HepG2 (cell line): ENCODE results near the gene PLOD3. TPM values are rescaled to one million over a fixed set of nuclear protein-coding genes. Genes with fewer than 3 reads are reported as not detected.
A peak's percentile ranks its signal among the peaks of the same experiment; 100 is the strongest.

Experiments
- CHD2 ChIP-seq: IDR thresholded peaks from 2 replicates; pipeline ENCODE4 v1.6.1; 2011; ENCODE audit warnings: low read depth, low read length, improper control_type of control experiment
- FOSL1 ChIP-seq: sonication (generic); formaldehyde crosslinking; IDR thresholded peaks from 2 replicates; pipeline ENCODE4 v1.9.0; 2021; ENCODE audit warnings: missing genetic modification reagents, borderline replicate concordance
- FOXC1 ChIP-seq: sonication (generic); formaldehyde crosslinking; IDR thresholded peaks from 2 replicates; pipeline ENCODE4 v1.8.0; 2022; ENCODE audit warnings: mild to moderate bottlenecking, missing genetic modification reagents, borderline replicate concordance
- HNRNPK ChIP-seq: fragments of 200-400 bp; formaldehyde crosslinking; IDR thresholded peaks from 2 replicates; pipeline ENCODE4 v1.6.1; 2018; ENCODE audit warnings: low read length, low read depth, moderate library complexity, mild to moderate bottlenecking; ENCODE audit not compliant: poor library complexity, severe bottlenecking
- HOXA3 ChIP-seq: sonication (generic); formaldehyde crosslinking; IDR thresholded peaks from 2 replicates; pipeline ENCODE4 v1.5.0; 2020; ENCODE audit warnings: missing genetic modification reagents
- KDM1A ChIP-seq: IDR thresholded peaks from 2 replicates; pipeline ENCODE4 v1.6.1; 2016; ENCODE audit warnings: missing compliant biosample characterization
- MATR3 ChIP-seq: sonication (generic); formaldehyde crosslinking; IDR thresholded peaks from 2 replicates; pipeline ENCODE4 v1.4.0; 2020; ENCODE audit warnings: missing genetic modification reagents
- MXD4 ChIP-seq: IDR thresholded peaks from 2 replicates; pipeline ENCODE4 v1.6.1; 2016; ENCODE audit warnings: mild to moderate bottlenecking, missing biosample characterization, missing genetic modification reagents
- NCOA2 ChIP-seq: sonication (generic); formaldehyde crosslinking; IDR thresholded peaks from 2 replicates; pipeline ENCODE4 v1.8.0; 2022; ENCODE audit warnings: inconsistent platforms
- PPARG ChIP-seq: conservative IDR thresholded peaks from 2 replicates; pipeline ENCODE4 v1.6.1; 2016; ENCODE audit warnings: missing biosample characterization, missing genetic modification reagents
- SRF ChIP-seq: IDR thresholded peaks from 2 replicates; pipeline ENCODE4 v1.6.1; 2011; ENCODE audit warnings: mild to moderate bottlenecking, low read depth, low read length, moderate library complexity
- SUZ12 ChIP-seq: fragments of 150-350 bp; IDR thresholded peaks from 2 replicates; pipeline ENCODE4 v1.6.1; 2014; ENCODE audit warnings: low read depth, low read length
- ZNF260 ChIP-seq: sonication (generic); formaldehyde crosslinking; IDR thresholded peaks from 2 replicates; pipeline ENCODE4 v1.4.0; 2020; ENCODE audit warnings: missing genetic modification reagents, low read depth, mild to moderate bottlenecking, borderline replicate concordance
- ZNF274 ChIP-seq: sonication (generic); formaldehyde crosslinking; IDR thresholded peaks from 2 replicates; pipeline ENCODE4 v1.5.1; 2020; ENCODE audit warnings: mild to moderate bottlenecking, missing genetic modification reagents
- ZNF557 ChIP-seq: sonication (generic); formaldehyde crosslinking; IDR thresholded peaks from 2 replicates; pipeline ENCODE4 v1.4.0; 2020; ENCODE audit warnings: missing genetic modification reagents
- ZNF616 ChIP-seq: sonication (generic); formaldehyde crosslinking; IDR thresholded peaks from 2 replicates; pipeline ENCODE4 v1.5.0; 2020; ENCODE audit warnings: low read depth, mild to moderate bottlenecking, missing genetic modification reagents
- ZNF713 ChIP-seq: sonication (generic); formaldehyde crosslinking; IDR thresholded peaks from 2 replicates; pipeline ENCODE4 v1.4.0; 2020; ENCODE audit warnings: mild to moderate bottlenecking, missing genetic modification reagents
- ZNF747 ChIP-seq: sonication (generic); formaldehyde crosslinking; IDR thresholded peaks from 2 replicates; pipeline ENCODE4 v1.8.1; 2023; ENCODE audit warnings: missing genetic modification reagents, mild to moderate bottlenecking, borderline replicate concordance
- polyA plus RNA-seq, 8 experiments: library from polyadenylated mRNA; depleted of rRNA in 3 of 8; stranded (reverse) in 7 of 8; unstranded in 1 of 8; fragments of >200 nt; fragmentation: Illumina TruSeq in 4 of 8; extraction: Trizol in 4 of 8; gene quantifications; 2 replicates each; pipeline versions ENCODE4 v1.2.1 to v1.2.3, GENCODE V29; 2011 to 2016; ENCODE audit warnings: low read depth in 4 of 8, missing spikeins in 1 of 8, mixed read lengths in 1 of 8; ENCODE audit not compliant: insufficient read depth in 1 of 8
- total RNA-seq, 5 experiments: library from RNA; depleted of rRNA; stranded (reverse); fragments of >200 nt; fragmentation: Illumina TruSeq; extraction: Trizol; gene quantifications; 2 replicates each; pipeline ENCODE4 v1.2.3, GENCODE V29; 2016; ENCODE audit warnings: low read depth in 1 of 5
- TF ChIP-seq, protein P1 (sequence below): sonication (generic); formaldehyde crosslinking; IDR thresholded peaks from 2 replicates; pipeline ENCODE4 v1.5.1; 2020; ENCODE audit warnings: mild to moderate bottlenecking, missing genetic modification reagents, moderate library complexity
- TF ChIP-seq, protein P2 (sequence below): sonication (generic); formaldehyde crosslinking; IDR thresholded peaks from 2 replicates; pipeline ENCODE4 v1.8.0; 2023; ENCODE audit warnings: mild to moderate bottlenecking, missing genetic modification reagents
- TF ChIP-seq, protein P3 (sequence below): sonication (generic); formaldehyde crosslinking; IDR thresholded peaks from 2 replicates; pipeline ENCODE4 v1.8.0; 2022; ENCODE audit warnings: mild to moderate bottlenecking, missing genetic modification reagents
- TF ChIP-seq, protein P4 (sequence below): sonication (generic); formaldehyde crosslinking; IDR thresholded peaks from 2 replicates; pipeline ENCODE4 v1.4.0; 2020; ENCODE audit warnings: mild to moderate bottlenecking, missing genetic modification reagents
- TF ChIP-seq, protein P5 (sequence below): sonication (generic); formaldehyde crosslinking; IDR thresholded peaks from 2 replicates; pipeline ENCODE4 v1.5.0; 2020; ENCODE audit warnings: mild to moderate bottlenecking, missing genetic modification reagents

Gene PLOD3
- total and polyA plus RNA-seq, 2 of the 13 experiments (the other 11 are each of a cell fraction or from before 2014, with no cell fraction given): 65.8 to 67.4 TPM

DNA sequence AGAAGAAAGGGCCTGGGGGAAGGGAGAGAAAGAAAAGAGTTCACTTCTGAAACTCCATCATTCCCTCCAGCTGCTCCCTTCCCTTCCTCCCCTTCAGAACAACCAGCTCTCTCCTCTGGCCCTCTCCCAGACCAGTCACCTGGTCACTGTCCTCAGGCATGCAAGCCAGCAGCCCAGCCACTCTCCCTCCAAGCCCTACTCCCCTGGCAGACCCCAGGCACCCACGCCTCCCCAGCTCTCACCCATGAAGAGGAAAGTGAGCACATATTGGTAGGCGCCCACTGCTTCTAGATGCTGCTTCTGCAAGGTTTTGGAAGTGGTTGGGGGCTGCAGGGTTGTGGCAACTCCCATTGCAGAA lies 16.9 kb downstream of the PLOD3 start (continued):
- TF ChIP-seq ZNF616 (CRISPR knock-in tag): no peak
- no peak for TF ChIP-seq PPARG (CRISPR knock-in tag)
- no peak for TF ChIP-seq CHD2
- TF ChIP-seq FOSL1 (CRISPR knock-in tag): no peak
- TF ChIP-seq, protein P1, sequence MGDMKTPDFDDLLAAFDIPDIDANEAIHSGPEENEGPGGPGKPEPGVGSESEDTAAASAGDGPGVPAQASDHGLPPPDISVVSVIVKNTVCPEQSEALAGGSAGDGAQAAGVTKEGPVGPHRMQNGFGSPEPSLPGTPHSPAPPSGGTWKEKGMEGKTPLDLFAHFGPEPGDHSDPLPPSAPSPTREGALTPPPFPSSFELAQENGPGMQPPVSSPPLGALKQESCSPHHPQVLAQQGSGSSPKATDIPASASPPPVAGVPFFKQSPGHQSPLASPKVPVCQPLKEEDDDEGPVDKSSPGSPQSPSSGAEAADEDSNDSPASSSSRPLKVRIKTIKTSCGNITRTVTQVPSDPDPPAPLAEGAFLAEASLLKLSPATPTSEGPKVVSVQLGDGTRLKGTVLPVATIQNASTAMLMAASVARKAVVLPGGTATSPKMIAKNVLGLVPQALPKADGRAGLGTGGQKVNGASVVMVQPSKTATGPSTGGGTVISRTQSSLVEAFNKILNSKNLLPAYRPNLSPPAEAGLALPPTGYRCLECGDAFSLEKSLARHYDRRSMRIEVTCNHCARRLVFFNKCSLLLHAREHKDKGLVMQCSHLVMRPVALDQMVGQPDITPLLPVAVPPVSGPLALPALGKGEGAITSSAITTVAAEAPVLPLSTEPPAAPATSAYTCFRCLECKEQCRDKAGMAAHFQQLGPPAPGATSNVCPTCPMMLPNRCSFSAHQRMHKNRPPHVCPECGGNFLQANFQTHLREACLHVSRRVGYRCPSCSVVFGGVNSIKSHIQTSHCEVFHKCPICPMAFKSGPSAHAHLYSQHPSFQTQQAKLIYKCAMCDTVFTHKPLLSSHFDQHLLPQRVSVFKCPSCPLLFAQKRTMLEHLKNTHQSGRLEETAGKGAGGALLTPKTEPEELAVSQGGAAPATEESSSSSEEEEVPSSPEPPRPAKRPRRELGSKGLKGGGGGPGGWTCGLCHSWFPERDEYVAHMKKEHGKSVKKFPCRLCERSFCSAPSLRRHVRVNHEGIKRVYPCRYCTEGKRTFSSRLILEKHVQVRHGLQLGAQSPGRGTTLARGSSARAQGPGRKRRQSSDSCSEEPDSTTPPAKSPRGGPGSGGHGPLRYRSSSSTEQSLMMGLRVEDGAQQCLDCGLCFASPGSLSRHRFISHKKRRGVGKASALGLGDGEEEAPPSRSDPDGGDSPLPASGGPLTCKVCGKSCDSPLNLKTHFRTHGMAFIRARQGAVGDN (CRISPR knock-in tag): peak; percentile 41
- TF ChIP-seq ZNF260 (CRISPR knock-in tag): no peak
- TF ChIP-seq ZNF557 (CRISPR knock-in tag): peak; percentile 50; the same call in 1 of the 2 replicates
- TF ChIP-seq, protein P2, sequence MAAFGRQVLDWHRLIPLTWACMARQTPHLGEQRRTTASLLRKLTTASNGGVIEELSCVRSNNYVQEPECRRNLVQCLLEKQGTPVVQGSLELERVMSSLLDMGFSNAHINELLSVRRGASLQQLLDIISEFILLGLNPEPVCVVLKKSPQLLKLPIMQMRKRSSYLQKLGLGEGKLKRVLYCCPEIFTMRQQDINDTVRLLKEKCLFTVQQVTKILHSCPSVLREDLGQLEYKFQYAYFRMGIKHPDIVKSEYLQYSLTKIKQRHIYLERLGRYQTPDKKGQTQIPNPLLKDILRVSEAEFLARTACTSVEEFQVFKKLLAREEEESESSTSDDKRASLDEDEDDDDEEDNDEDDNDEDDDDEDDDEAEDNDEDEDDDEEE (CRISPR knock-in tag): 0 out of 2 replicates have a peak, but pooled peaks have one; percentile 78
- no peak for TF ChIP-seq NCOA2 (CRISPR knock-in tag)
- TF ChIP-seq MATR3: no peak
- no peak for TF ChIP-seq SRF
- TF ChIP-seq HOXA3 (CRISPR knock-in tag): no peak
- TF ChIP-seq, protein P3, sequence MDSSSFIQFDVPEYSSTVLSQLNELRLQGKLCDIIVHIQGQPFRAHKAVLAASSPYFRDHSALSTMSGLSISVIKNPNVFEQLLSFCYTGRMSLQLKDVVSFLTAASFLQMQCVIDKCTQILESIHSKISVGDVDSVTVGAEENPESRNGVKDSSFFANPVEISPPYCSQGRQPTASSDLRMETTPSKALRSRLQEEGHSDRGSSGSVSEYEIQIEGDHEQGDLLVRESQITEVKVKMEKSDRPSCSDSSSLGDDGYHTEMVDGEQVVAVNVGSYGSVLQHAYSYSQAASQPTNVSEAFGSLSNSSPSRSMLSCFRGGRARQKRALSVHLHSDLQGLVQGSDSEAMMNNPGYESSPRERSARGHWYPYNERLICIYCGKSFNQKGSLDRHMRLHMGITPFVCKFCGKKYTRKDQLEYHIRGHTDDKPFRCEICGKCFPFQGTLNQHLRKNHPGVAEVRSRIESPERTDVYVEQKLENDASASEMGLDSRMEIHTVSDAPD (CRISPR knock-in tag): no peak
- TF ChIP-seq MXD4: no peak
- no peak for TF ChIP-seq KDM1A
- TF ChIP-seq FOXC1 (CRISPR knock-in tag): no peak
- 0 out of 2 replicates have a peak, but pooled peaks have one; percentile 29 for TF ChIP-seq ZNF713 (CRISPR knock-in tag)
- TF ChIP-seq, protein P4, sequence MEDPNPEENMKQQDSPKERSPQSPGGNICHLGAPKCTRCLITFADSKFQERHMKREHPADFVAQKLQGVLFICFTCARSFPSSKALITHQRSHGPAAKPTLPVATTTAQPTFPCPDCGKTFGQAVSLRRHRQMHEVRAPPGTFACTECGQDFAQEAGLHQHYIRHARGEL (CRISPR knock-in tag): no peak
- TF ChIP-seq HNRNPK: no peak
- no peak for TF ChIP-seq ZNF747 (CRISPR knock-in tag)
- no peak for TF ChIP-seq SUZ12
- TF ChIP-seq ZNF274 (CRISPR knock-in tag): no peak
- TF ChIP-seq, protein P5, sequence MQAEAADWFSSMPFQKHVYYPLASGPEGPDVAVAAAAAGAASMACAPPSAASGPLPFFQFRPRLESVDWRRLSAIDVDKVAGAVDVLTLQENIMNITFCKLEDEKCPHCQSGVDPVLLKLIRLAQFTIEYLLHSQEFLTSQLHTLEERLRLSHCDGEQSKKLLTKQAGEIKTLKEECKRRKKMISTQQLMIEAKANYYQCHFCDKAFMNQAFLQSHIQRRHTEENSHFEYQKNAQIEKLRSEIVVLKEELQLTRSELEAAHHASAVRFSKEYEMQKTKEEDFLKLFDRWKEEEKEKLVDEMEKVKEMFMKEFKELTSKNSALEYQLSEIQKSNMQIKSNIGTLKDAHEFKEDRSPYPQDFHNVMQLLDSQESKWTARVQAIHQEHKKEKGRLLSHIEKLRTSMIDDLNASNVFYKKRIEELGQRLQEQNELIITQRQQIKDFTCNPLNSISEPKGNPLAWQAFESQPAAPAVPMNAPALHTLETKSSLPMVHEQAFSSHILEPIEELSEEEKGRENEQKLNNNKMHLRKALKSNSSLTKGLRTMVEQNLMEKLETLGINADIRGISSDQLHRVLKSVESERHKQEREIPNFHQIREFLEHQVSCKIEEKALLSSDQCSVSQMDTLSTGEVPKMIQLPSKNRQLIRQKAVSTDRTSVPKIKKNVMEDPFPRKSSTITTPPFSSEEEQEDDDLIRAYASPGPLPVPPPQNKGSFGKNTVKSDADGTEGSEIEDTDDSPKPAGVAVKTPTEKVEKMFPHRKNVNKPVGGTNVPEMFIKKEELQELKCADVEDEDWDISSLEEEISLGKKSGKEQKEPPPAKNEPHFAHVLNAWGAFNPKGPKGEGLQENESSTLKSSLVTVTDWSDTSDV (CRISPR knock-in tag): no peak
